ENCODE results near the gene TEX11. TPM values are rescaled to one million over a fixed set of nuclear protein-coding genes. Genes with fewer than 3 reads are reported as not detected.

The TEX11 gene
- total and polyA plus RNA-seq, 10 of the 15 experiments (the other 5 are each of a cell fraction or from before 2014, with no cell fraction given) = not detected

DNA sequence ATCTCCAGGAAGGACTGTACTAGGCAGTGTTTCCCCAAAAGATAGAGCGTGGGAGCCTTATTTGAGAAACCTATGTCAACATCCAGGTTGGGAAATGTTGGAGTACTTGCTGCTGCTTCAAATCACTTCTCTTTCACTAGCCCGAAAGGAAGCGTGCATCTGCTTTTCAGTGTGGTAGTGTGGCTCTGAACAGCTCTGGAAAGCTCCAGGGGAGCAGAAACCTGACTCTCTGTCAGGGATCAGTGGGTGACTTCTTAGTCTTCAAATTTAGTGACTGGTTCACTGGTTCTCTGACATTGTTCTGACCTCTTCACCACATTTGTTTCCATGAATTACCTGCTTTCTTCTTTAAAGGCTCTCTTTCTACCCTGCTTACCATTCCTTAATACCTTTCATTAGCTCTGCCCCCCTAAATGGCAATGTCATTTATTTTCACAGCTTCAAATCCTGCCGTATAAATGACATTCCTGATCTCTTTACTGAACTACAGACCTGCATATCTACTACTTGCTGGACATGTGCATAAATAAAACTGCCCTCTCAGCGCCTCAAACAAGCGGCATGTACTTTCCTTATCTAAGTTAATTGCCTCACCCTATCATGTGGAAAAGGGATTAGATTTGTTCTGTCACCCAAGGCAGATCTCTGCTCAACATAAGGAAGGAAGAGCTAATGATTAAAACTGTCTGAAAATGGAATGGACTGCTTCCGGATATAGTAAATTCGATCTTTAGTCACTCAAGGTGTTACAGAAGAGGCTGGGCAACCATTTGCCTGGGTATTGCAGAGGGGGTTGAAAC lies 426.8 kb downstream of the TEX11 start:
- FAIRE-seq (no peak), DNase-seq (ENCODE audit: low read depth, low spot score) (no peak), ATAC-seq (no peak)
- Histone ChIP-seq H3K4me3 (no peak overlapping the region), H3K9me3 (replicated peaks; ENCODE audit: control insufficient read depth, insufficient read depth, low read length) (no peaks in the 10 kb centered on the region), H2AFZ (ENCODE audit: control insufficient read depth, low read depth, low read length) (no peak overlapping the region), H3K4me1 (ENCODE audit: control insufficient read depth, insufficient read depth, low read length) (no peaks in the 10 kb centered on the region), H4K20me1 (ENCODE audit: control insufficient read depth, insufficient read depth) (no peaks in the 10 kb centered on the region), H3K27me3 (replicated peaks in 1 of 2; ENCODE audit: control insufficient read depth in 2 of 2, insufficient read depth in 2 of 2, low read length in 1 of 2) (no peaks in the 10 kb centered on the region), H3K79me2 (ENCODE audit: control insufficient read depth, insufficient read depth, low read length) (no peaks in the 10 kb centered on the region), H3K4me2 (ENCODE audit: control insufficient read depth, insufficient read depth) (no peak overlapping the region), H3K27ac (ENCODE audit: control insufficient read depth, insufficient read depth) (no peak overlapping the region), H3K9ac (ENCODE audit: control insufficient read depth, insufficient read depth, low read length) (no peak overlapping the region), H3K36me3 (ENCODE audit: control insufficient read depth in 2 of 2, insufficient read depth in 2 of 2, low read length in 1 of 2) (no peaks in the 10 kb centered on the region)
- in situ Hi-C loops (cut with MboI) (no loop called here), intact Hi-C loops (cut with micrococcal nuclease; ENCODE audit: unreplicated experiment) (no loop called here)
- CTCF ChIA-PET = no interaction called here
- RAD21 ChIA-PET (ENCODE audit: unreplicated experiment) = no interaction called here
- no TSS peak for BruUV-seq (replicated peaks)
- WGBS (ENCODE audit: insufficient coverage, insufficient replicate concordance, low lambda C conversion rate, missing lambda C conversion rate) = 31% methylated on average over 8 of the region's 8 CpGs
- POLR2A ChIA-PET = no interaction called here
- SMC1A ChIA-PET (ENCODE audit: uncharacterized antibody, unreplicated experiment) = no interaction called here
- TF ChIP-seq ZBTB4 (CRISPR knock-in tag; IDR thresholded peaks at IDR 0.05) (no peak), FOXM1 (IDR thresholded peaks at IDR 0.05; ENCODE audit: low read depth, low read length) (no peak)
- TF ChIP-seq, protein P1, sequence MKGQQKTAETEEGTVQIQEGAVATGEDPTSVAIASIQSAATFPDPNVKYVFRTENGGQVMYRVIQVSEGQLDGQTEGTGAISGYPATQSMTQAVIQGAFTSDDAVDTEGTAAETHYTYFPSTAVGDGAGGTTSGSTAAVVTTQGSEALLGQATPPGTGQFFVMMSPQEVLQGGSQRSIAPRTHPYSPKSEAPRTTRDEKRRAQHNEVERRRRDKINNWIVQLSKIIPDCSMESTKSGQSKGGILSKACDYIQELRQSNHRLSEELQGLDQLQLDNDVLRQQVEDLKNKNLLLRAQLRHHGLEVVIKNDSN (IDR thresholded peaks at IDR 0.05; ENCODE audit: borderline replicate concordance, extremely low read length, insufficient read depth, low read depth, low read length) = no peak

All from GM12878 (cell line).